Liver (tissue), 9 donors: ENCODE data around the gene BCL2L1. TPM values are rescaled to one million over a fixed set of nuclear protein-coding genes. Genes with fewer than 3 reads are reported as not detected.

ENCODE experiments used
- DNase-seq: peaks from one replicate; pipeline ENCODE4 v3.0.0-alpha.2; 2017; ENCODE audit warnings: low spot score
- H3K27ac ChIP-seq, 2 donors: one replicate each; pipeline ENCODE4 v1.7.0; 2013; ENCODE audit warnings: inconsistent platforms in 2 of 2, low read length in 2 of 2, control low read depth in 1 of 2, low read depth in 1 of 2, mild to moderate bottlenecking in 1 of 2
- H3K27me3 ChIP-seq, 4 donors: one replicate each; pipeline versions ENCODE4 v1.6.1 to v1.7.0; 2013; ENCODE audit warnings: low read length in 3 of 4, inconsistent platforms in 1 of 4, mild to moderate bottlenecking in 1 of 4, moderate library complexity in 1 of 4; ENCODE audit not compliant: control insufficient read depth in 4 of 4, insufficient read depth in 4 of 4
- H3K36me3 ChIP-seq, 4 donors: one replicate each; pipeline versions ENCODE4 v1.6.1 to v1.7.0; 2013; ENCODE audit warnings: low read length in 3 of 4, mild to moderate bottlenecking in 3 of 4, low read depth in 1 of 4, moderate library complexity in 1 of 4; ENCODE audit not compliant: control insufficient read depth in 4 of 4, insufficient read depth in 3 of 4
- H3K4me1 ChIP-seq, 4 donors: one replicate each; pipeline versions ENCODE4 v1.6.1 to v1.7.0; 2013; ENCODE audit warnings: low read length in 3 of 4, mild to moderate bottlenecking in 3 of 4, moderate library complexity in 1 of 4; ENCODE audit not compliant: control insufficient read depth in 4 of 4, insufficient read depth in 4 of 4
- H3K4me3 ChIP-seq, 3 donors: one replicate each; pipeline versions ENCODE4 v1.6.1 to v1.7.0; 2013; ENCODE audit warnings: low read length in 3 of 3, control low read depth in 1 of 3, low read depth in 1 of 3, mild to moderate bottlenecking in 1 of 3
- H3K9ac ChIP-seq, 2 donors: one replicate each; pipeline ENCODE4 v1.7.0; 2013; ENCODE audit warnings: low read length in 2 of 2, mild to moderate bottlenecking in 2 of 2, moderate library complexity in 2 of 2, control low read depth in 1 of 2, low read depth in 1 of 2
- H3K9me3 ChIP-seq, 4 donors: one replicate each; pipeline versions ENCODE4 v1.6.1 to v1.7.0; 2013; ENCODE audit warnings: low read length in 3 of 4; ENCODE audit not compliant: control insufficient read depth in 4 of 4
- CTCF ChIP-seq: fragments of 150-350 bp; IDR thresholded peaks from 2 replicates; pipeline ENCODE4 v1.5.1; 2017; ENCODE audit warnings: improper control_type of control experiment, low read depth, low read length; ENCODE audit not compliant: missing input control
- EGR1 ChIP-seq, 2 donors: IDR thresholded peaks; 2 replicates each; pipeline ENCODE4 v1.6.1; 2016 to 2018; ENCODE audit warnings: antibody characterized with exemption in 2 of 2, low read depth in 2 of 2
- FOXA1 ChIP-seq: IDR thresholded peaks from 2 replicates; pipeline ENCODE4 v1.6.1; 2016; ENCODE audit warnings: antibody characterized with exemption
- GABPA ChIP-seq, 2 donors: IDR thresholded peaks in 1 of 2; conservative IDR thresholded peaks in 1 of 2; 2 replicates each; pipeline ENCODE4 v1.6.1; 2016; ENCODE audit warnings: antibody characterized with exemption in 2 of 2, mild to moderate bottlenecking in 1 of 2, moderate library complexity in 1 of 2
- HNF4G ChIP-seq: IDR thresholded peaks from 2 replicates; pipeline ENCODE4 v1.6.1; 2016; ENCODE audit warnings: antibody characterized with exemption
- JUND ChIP-seq, 2 donors: IDR thresholded peaks; 2 replicates each; pipeline ENCODE4 v1.6.1; 2016; ENCODE audit warnings: antibody characterized with exemption in 2 of 2
- NR2F2 ChIP-seq: IDR thresholded peaks from 2 replicates; pipeline ENCODE4 v1.6.1; 2016; ENCODE audit warnings: antibody characterized with exemption
- RAD21 ChIP-seq, 2 donors: IDR thresholded peaks; 2 replicates each; pipeline ENCODE4 v1.6.1; 2016; ENCODE audit warnings: antibody characterized with exemption in 2 of 2, mild to moderate bottlenecking in 2 of 2
- REST ChIP-seq: IDR thresholded peaks from 2 replicates; pipeline ENCODE4 v1.6.1; 2016; ENCODE audit warnings: antibody characterized with exemption, mild to moderate bottlenecking
- RXRA ChIP-seq, 2 donors: IDR thresholded peaks; 2 replicates each; pipeline ENCODE4 v1.6.1; 2017 to 2018; ENCODE audit warnings: antibody characterized with exemption in 2 of 2, mild to moderate bottlenecking in 1 of 2
- SP1 ChIP-seq: IDR thresholded peaks from 2 replicates; pipeline ENCODE4 v1.6.1; 2018; ENCODE audit warnings: antibody characterized with exemption, mild to moderate bottlenecking
- YY1 ChIP-seq: IDR thresholded peaks from 2 replicates; pipeline ENCODE4 v1.6.1; 2016; ENCODE audit warnings: antibody characterized with exemption, mild to moderate bottlenecking
- WGBS: extraction: QIAGEN DNeasy Blood & Tissue Kit; methylation state at CpG from one replicate; pipeline ENCODE4 v1.1.7; 2013; 5-methylcytosine and 5-hydroxymethylcytosine counted together
- polyA plus RNA-seq, 2 donors: library from polyadenylated mRNA; stranded (reverse) in 1 of 2; unstranded in 1 of 2; fragments of 200-250 nt in 1 of 2; fragments of >200 nt in 1 of 2; fragmentation: Nextera tagmentation in 1 of 2; extraction: Ambion mirVana in 1 of 2; gene quantifications; one replicate each; pipeline versions ENCODE4 v1.2.1 to v1.2.3, GENCODE V29; 2013 to 2015
- total RNA-seq, 2 donors: library from RNA; depleted of rRNA; stranded (reverse); fragments of >200 nt; gene quantifications; one replicate each; pipeline ENCODE4 v1.2.3, GENCODE V29; 2014
- TF ChIP-seq, protein P1 (sequence below): IDR thresholded peaks from 2 replicates; pipeline ENCODE4 v1.6.1; 2016; ENCODE audit warnings: antibody characterized with exemption
- TF ChIP-seq, protein P2 (sequence below): IDR thresholded peaks from 2 replicates; pipeline ENCODE4 v1.6.1; 2016; ENCODE audit warnings: antibody characterized with exemption
- donor health status: healthy.
- donor health status: healthy.
- donor health status: healthy.
- donor health status: healthy.
- donor health status: healthy.

Gene BCL2L1
- total and polyA plus RNA-seq, 4 donors: 29.7 to 124 (median 46.0) TPM

DNA sequence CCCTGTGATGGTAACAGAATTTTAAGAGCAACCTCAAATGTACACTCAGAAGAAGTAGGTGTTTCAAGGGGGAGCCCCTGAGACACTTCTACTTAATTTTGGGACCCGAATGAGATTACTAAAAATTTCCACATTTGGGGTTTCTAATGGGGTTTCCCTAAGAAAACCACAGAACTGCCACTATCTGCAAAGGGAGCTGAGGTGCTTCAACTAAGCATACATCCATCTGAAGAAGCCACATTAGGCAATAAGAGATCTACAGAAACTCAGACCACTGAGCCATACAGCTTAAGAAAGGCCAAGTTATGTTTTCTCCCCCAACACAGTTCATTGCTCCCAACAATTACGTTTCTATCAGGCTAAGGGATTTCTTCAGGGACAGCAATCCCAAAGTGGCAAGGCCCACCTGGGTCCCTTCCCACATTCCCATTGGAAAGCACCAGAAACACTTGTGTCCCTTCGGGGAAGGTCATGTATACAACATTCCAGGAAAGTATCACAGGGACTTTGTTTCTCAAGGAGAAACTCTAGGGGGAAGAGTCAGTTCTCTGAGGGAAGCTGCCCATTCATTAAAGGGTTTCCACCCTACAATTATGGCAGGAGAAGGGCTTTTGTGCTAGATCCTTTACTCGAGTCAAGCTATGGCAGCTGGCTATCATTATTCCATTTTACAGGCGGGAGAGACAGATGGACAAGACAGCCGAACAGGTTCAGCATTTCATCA lies 5.0 kb downstream of the BCL2L1 start:
- Histone ChIP-seq H3K36me3 (peaks cover 0 to 5% (median 1%) of the 10 kb centered on the region in 4 donors), H3K27ac (peak overlapping the region in 1 of 2 donors; percentile 36), H3K4me1 (peaks cover 10 to 66% (median 45%) of the 10 kb centered on the region in 4 donors), H3K27me3 (no peaks in the 10 kb centered on the region), H3K9ac (no peak overlapping the region), H3K4me3 (no peak overlapping the region), H3K9me3 (no peaks in the 10 kb centered on the region)
- DNase-seq: no peak
- TF ChIP-seq CTCF (no peak), HNF4G (no peak), YY1 (no peak), RAD21 (IDR thresholded peaks at IDR 0.05) (no peak), FOXA1 (no peak), EGR1 (IDR thresholded peaks at IDR 0.05; ENCODE audit: low read depth in 2 of 2) (no peak), REST (no peak), NR2F2 (no peak), SP1 (no peak), JUND (IDR thresholded peaks at IDR 0.05) (no peak), GABPA (IDR thresholded peaks at IDR 0.05 in 1 of 2, conservative IDR thresholded peaks at IDR 0.05 in 1 of 2) (no peak), RXRA (IDR thresholded peaks at IDR 0.05) (no peak)
- TF ChIP-seq, protein P1, sequence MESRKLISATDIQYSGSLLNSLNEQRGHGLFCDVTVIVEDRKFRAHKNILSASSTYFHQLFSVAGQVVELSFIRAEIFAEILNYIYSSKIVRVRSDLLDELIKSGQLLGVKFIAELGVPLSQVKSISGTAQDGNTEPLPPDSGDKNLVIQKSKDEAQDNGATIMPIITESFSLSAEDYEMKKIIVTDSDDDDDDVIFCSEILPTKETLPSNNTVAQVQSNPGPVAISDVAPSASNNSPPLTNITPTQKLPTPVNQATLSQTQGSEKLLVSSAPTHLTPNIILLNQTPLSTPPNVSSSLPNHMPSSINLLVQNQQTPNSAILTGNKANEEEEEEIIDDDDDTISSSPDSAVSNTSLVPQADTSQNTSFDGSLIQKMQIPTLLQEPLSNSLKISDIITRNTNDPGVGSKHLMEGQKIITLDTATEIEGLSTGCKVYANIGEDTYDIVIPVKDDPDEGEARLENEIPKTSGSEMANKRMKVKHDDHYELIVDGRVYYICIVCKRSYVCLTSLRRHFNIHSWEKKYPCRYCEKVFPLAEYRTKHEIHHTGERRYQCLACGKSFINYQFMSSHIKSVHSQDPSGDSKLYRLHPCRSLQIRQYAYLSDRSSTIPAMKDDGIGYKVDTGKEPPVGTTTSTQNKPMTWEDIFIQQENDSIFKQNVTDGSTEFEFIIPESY: no peak
- TF ChIP-seq, protein P2, sequence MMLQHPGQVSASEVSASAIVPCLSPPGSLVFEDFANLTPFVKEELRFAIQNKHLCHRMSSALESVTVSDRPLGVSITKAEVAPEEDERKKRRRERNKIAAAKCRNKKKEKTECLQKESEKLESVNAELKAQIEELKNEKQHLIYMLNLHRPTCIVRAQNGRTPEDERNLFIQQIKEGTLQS: no peak
- WGBS: 79% methylated on average over 6 of the region's 6 CpGs
